ENCODE data around the gene SORBS2.

SORBS2 gene

DNA sequence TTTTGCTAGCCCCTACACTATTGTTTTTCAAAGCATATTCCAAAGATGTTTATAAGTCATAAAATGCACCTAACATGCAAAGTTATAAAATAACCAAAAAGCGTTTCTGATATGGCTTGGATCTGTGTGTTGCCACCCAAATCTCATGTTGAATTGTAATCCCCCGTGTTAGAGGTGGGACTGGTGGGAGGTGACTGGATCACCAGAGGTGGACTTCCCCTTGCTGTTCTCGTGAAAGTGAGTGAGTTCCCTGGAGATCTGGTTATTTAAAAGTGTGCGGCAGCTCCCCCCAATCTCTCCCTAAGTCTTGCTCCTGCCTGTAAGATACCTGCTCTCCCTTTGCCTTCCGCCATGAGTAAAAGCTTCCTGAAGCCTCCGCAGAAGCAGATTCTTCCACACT, 22.8 kb upstream of the SORBS2 start:
- no peak for DNase-seq (ENCODE audit: low spot score)

DNA sequence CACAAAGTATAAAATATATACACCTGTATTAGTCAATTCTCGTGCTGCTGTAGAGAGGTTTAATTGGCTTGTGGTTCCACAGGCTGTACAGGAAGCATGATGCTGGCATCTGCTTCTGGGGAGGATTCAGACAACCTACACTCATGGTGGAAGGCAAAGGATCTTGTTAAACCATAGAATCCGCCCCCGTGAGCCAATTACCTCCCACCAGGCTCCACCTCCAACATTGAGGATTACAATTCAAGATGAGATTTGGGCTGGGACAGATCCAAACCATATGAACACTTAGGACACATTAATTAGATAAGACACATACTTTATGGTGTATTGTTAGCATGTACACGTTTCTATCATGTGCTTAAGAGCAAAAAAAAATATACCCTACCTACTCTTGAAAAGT, 22.1 kb upstream of the SORBS2 start:
- no peak for DNase-seq (ENCODE audit: low spot score)

DNA sequence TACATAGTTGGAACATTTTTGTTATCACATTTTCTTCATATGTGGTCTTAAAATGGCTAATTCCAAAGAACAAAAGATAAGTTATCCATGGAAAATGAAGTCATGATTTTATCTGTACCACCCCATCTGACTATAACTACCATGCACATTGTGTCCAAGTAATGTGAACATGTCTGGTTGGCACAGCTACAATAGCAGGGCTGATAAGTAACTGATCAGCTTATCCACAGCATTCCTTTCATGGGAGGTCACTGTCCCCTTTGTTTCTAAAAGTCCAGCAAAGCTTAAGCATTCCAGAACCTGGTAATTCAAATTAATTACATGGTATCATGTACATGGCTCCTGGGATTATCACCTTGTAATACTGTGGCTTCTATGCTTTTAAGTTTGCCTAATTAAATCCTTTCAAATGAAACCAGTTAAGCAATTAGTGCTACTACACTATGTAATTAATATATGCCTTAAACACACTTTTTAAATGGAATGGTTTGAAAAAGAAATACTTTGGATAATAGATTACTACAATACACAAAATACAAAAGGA, 21.1 kb upstream of the SORBS2 start:
- DNase-seq (ENCODE audit: low spot score), result no peak

DNA sequence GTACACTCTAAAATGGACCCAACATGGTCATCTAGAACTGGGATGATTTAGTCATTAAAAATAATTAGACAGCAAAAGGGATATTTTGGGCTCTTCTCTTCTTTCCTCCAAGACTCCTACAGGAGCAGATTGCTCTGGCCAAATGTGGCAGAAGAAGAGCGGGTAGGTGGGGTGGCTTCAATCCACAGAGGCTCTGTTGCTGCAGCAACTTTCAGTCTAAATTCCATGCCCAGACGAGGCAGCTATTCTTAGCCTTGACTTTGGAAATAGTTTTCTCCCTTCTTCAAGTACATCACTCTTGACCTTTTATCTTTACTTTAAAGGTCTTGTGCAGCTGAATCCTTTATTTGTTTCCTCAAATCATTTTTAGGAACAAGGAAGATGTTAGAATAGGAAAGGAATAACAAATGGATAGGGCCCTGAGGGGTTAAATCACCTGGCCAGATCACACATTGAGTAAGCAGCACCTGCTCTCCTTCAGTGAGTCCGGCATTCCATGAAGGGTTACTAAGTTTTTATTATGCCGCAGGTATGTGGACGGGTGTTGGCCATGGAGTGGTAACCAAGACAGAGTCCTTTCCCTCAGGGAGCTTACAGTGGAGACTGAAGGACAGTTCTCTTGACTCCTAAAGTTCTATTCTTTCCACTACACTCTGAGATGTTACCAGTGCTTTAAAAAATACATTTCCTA, 19.3 kb upstream of the SORBS2 start:
- DNase-seq (ENCODE audit: low spot score), result no peak

DNA sequence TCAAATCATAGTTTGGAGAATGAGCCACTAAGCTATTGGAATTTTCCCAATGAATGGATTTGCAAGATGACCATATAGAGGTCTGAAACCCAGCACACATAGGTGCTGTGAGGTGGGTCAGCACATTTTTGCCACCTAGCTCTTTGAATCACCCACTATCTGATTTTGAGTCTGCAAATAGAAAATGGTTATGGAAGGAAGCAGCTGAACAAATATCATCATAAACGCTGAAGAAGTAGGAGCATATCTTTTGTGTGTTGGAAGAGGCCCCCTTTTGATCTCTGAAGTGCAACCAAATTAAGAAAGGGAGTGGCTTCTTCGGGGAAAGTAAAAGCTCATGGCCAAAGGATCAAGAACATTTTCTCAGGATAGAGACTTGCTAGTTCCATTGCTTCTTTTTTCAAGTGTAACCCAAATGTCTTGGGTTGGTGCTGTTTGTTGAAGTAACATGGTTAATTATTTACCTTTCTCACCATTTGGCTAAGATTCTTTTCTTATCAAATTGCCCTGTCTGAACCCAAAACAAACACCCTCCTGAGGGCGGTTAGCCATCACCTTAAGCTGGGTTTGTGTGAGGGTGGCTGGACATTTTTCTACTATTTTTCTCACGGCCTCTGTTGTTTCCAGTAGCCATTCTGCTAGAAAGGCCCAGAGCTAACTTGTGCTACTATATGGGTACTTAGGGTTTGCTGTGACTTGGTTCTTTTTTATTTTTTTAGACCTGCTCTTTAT, 18.4 kb upstream of the SORBS2 start:
- no peak for DNase-seq (ENCODE audit: low spot score)

DNA sequence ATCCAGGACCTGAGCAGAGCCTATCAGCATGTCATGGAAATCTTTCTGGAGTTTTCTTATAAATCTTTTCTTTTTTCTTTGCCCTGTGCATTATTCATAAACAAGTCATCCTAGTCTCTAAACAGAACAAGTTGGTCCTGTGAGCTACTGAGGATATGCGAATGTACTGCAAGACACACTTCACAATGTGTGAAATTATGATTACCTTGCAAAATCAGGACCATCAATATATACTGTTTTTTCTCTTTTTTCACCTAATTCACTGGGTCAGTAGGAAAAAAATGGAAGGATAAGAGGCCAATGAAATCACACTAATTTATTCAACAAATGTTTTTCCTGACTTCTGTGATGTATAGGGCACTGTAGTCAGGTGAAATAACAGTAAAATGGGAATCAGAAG, 14.4 kb upstream of the SORBS2 start:
- no peak for DNase-seq (ENCODE audit: low spot score)

DNA sequence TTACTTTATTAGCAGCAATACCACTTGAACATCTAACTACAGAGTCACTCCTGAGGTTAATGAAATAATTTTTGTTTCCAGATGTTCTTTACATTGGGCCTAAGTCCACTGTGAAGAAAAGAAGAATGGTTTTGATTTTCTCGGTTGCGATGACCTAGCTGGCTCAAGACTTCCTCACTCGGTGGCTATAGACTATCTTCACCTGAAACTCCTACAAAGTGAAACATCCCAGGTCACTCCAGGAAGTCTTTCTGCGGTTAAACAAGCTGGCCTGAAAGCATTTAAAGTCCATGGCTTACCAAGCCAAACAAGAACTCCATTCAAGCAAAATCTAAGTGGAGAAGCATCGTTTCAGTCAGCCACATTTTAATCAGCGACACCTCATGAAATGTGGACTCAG, 13.7 kb upstream of the SORBS2 start:
- no peak for DNase-seq (ENCODE audit: low spot score)

DNA sequence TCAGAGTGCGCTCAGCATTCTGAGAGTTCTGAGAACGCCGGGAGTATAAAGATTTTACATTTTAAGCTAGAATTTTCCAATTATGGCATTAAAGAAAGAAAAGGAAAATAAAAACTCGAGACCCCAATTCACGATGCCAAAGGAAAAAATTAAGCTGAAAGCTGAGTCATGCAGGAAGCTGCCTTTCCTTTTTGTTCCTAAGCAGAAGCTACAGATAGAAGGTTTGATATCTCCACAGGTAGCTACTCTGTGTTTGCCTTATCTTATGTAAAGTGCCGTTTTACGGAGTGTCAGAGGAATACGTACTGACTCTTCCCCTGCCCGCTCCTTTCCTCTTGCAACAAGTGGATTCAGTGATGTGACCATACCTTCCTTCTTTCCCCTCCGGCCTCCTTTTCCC, 10.8 kb upstream of the SORBS2 start:
- DNase-seq (ENCODE audit: low spot score), result no peak

DNA sequence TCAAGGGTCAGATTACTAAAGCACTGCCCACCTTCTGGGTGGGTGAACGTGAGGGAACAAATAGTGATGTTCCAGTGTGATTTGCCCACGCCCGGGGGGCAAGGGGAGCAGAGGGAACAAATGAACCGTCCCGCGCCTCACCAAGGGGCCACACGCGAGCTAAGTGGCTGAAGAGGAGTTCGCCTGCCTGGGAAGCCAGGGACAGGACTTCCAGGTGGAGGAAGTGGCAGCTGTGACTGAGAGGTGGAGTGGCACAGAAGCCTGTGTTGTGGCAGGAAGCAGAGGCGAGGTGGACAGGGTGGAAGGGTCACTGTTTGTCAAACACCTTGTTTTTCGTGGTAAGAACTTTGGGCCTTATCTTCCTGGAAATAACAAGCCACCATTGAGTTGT, 9.0 kb upstream of the SORBS2 start:
- no peak for DNase-seq (ENCODE audit: low spot score)

DNA sequence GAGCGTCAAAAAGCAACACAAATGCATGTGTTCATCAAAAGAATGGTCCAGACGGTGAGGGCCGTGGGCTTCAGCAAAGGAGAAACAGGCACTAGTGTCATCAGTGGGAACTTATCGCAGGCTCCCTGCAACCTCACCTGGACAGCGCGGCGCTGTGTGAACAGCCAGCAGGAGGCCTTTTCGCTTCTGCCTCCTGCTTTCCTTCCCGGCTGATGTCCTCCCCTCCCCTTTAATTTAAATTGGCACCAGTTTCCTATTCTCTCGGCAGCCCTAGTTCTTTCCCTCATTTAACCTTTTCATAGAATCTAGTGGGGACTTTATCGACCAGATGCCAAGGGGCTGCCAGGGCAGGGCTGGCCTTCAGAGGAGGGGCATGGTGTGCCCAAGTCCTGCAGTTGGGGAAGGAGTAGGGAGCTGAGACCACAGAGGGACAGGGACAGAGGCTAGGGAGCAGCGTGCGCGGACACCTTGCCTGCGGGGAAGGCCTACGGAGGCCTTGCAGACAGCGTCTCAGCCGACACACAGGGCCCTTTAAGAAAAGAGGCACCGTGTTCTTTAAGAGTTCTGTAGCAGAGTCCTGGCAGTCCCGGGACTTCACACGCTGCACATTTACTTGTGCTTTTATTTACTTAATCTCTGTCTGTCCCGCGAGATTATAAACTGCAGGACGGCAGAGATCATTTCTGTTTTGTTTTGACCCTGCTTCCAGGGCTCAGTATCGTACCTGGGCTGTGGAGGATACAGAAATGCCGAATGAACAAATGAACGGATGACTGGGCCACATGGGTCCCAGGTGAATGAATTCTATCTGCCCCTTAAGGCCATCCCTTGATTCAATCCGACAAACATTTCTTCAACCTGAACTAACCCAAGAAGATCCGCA, 8.4 kb upstream of the SORBS2 start:
- no peak for DNase-seq (ENCODE audit: low spot score)

DNA sequence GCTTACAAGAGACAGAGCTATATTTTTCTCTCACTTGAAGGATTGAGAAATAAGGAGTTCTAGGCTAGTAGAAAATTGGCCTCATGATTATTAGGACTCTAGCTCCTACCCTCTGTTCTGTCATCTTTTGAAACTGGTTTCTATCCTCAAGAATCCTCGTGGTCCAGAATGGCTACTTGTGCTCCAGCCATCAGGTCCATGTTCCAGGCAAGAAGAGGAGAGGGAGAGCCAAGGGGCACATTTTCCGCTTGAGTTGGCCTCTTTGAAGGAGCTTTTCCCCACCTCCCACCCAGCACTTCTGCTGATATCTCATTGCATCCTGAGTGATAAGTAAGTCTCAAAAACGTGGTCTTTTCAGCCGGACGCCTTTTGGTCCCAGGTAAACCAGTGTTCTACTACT, 7.2 kb upstream of the SORBS2 start:
- no peak for DNase-seq (ENCODE audit: low spot score)

DNA sequence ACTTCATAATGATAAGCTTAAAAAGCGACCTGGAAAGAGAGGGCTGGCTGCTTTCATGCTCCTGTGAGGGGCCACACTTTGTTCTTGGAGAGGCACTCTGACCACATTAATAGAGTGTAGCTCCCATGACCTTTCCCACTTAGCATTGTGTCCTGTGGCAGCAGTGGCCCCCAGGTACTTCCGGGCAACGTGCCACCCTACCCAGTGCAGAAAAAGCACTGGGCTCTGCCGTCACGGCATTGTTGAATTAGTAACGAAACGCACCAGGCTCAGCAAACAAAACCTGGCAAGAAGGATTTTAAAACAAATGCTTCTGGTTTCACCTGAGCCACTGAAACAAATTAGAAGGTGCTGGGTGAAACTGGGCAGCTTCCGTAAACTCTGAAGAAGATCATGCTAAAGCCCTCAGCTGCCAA, 5.4 kb upstream of the SORBS2 start:
- no peak for DNase-seq (ENCODE audit: low spot score)

DNA sequence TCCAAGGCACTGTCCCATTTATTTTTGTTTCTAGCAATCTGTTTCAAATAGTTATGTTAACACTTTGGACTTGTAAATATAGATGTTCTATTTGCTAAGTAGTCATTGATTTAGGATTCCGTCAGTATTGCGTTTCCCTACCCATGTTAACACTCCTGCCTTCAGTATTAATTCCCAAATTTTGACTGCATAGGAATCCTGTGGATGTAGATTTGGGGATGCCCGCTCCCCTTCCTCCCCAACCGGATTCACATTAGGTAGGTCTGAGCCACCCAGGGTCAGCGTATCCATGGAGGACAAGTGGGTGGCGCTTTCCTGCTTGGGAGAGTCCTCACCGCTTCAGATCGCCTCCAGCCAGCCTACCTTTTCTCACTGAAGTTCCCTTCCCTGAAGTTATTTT, 1.1 kb upstream of the SORBS2 start:
- no peak for DNase-seq (ENCODE audit: low spot score)

DNA sequence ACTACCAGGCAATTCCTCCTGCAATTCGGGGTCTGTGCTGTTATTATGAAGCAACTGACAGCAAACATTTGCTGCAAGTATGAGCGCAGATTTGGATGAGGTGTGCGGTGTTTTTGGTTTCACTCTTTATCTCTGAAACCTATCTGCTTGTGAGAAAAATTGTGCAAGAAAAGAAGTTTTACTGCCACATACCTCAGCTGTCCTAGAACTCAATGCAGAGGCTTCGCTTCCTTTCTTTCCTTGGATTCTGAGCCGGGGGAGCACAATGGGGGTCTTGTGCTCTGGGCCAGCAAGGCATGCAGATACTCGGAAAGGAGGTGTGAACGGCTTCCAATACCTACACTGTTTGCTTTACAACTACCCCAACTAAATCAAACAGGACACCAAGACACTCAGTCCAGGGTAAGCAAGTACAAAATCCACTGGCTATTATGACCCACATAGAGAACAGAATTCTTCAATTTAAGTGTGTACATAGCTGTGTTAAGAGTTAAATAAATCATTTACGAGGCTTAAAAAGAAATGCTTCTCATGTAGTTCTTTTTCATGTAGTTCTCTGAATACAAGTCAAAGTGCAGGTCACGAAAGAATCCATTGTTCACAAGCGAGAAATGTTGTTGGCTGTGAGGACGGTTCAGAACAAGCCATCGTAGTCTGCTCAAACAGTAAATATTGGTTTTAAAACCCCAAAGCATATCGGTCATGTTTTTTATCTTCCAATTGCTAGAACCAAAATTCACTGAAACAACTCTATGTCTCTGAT, 1.1 kb downstream of the SORBS2 start:
- no peak for DNase-seq (ENCODE audit: low spot score)

DNA sequence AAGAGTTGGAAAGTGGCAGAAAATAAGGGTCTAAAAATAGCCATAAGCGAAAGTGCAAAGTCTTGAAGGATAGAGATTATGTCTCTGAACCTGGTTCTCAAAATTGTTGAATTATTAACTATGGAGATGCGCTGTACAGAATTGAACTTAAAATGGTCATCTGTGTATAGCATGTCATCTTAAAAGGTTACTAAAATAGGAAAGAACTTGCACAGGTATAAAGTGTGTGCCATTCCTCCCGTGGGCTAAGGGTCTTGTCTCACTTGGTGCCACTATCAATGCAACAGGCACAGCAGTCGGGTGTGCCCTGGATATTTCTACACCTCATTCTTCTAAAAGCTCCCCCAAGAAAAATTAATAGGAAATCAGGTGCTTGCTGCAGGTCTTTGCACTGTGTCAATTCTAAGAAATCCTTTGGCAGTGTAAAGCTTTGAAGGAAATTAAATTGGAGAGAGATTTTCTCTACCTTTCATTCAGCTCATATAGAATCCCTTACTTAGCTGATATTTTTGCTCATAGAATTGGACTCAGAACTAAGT, 2.4 kb downstream of the SORBS2 start:
- no peak for DNase-seq (ENCODE audit: low spot score)

DNA sequence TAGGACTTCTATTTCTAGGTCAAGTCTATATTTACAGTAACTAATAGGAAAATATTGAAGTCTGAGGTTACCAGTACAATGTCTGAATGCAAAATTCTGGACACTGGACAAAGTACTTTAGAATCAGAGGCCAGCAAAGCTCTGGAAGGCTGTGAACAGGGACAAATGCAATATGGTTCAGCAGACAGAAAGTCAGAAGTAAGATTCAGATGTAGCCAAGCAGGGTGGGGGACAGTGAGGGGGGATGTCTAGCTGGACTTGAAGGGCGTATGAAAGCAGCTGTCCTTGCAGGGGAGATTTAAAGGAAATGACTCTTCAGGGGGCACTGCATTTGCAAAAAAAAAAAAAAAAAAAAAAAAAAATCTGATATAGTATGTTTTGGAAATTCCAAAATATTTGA, 2.9 kb downstream of the SORBS2 start:
- no peak for DNase-seq (ENCODE audit: low spot score)

DNA sequence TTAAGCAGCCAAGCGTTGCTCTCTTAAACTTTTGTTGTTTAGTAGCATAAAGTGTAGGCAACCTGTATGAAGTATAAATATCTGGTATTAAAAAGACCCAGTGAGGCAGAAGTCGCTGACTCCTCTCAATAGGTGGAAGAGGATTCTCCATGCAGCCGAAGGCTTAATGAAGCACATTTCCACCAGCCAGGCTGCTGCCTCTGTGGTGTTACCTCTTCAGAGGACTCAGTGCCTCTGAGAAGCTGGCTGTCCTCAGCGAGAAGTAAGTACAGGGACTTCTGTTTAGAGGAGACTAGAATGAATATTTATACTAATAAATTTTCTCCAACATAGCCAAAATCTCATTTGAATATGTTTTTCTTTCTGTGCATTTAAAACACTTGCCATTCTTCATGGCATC, 6.0 kb downstream of the SORBS2 start:
- no peak for DNase-seq (ENCODE audit: low spot score)

DNA sequence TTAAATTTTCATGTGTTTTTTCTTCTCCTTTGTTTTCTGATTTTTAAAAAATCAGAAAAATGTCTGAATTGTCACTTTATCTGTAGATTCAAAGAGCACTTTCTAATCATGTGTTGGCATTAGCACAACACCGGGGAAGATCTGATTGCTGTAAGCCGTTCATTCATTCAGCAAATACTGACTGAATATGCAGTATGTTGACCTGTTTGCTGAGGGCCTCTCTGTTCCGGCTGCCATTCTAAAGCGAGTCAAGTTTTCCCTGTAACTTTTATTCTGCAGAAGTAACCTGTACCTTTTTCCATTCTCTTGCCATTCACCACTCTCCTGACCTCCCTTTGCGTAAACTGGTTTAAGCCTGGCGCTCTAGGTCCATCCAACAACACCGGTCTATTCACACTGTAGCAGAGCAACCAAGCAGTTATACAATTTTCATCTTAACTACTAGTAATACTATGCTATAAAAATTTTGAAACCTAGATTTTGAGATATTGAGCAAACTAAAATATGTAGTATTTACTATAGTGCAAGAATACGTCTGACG, 6.7 kb downstream of the SORBS2 start:
- DNase-seq (ENCODE audit: low spot score), result no peak

DNA sequence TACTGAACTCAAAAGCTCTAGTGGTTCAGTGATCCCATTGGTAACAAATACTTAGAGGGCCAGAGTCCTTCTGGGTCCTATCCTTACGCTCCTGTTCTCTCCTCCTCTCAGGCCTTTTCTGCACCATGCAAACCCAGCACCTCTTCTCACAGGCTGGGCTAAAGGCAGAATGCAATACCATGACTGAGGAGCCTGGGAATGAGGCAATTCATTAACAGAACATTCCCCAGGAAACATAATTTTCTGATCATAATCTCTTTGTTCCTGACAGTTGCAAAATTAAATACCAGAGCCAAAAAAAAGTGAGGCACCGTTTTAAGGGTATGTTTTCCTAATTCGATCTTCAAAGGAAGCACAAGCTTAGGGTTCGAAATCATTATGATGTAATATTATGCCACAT, 9.0 kb downstream of the SORBS2 start:
- no peak for DNase-seq (ENCODE audit: low spot score)

DNA sequence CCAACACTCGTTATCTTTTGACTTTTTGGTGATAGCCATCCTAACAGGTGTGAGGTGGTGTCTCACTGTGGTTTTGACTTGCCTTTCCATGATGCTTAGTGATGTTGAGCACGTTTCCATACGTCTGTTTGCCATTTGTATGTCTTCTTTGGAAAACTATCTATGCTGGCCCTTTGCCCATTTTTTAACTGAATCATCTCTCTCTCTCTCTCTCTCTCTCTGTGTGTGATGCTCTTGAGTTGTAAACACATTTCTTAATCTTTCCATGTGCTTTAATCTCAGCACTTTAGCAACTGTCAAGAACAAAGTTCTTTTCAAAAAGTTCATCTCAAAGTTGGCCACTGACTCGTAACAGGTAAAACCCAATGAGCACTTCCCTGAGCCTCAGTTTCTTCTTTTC, 10.5 kb downstream of the SORBS2 start:
- no peak for DNase-seq (ENCODE audit: low spot score)

DNA sequence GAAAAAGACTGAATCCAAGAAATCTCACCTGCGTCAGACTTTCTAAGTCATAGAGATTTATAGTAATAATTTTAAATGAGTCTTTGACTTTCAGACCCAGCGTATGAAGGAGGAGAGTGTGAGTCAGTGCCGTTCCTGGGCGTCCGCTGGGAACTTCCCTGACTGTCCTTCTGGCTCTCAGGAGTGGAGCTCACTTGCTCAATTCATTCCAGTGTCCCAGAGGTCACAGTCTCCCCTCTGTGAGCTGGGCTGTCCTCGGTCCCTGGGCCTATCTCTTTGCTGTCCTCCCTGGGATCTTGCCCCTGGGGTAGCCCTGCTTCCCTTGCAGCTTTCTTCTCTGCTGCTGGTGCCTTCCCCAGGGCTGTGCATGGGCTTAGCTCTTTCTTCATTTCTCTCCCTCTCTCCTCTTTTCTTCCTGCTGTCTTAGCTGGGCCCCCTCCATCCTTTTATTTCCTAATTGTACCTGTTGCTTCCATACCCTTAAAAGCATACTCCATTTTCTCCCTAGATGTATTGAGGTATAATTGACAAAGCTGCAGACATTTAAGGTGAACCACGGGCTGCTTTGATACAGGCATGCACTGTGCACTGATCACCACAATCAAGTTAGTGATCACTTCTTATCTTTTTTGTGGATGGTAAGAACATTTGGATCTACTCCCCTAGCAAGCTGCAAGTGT, 11.6 kb downstream of the SORBS2 start:
- no peak for DNase-seq (ENCODE audit: low spot score)
